NT2/D1 (cell line): Measurements from ENCODE around the gene VRK2.
"Not testable (repeated sequence)": the region's sequence is repeated elsewhere in the genome, so short reads cannot be mapped to it uniquely, and the experiment has no call there.

Experiments used
- DNase-seq: peaks from one replicate; pipeline ENCODE4 v3.0.0-alpha.2; 2011; ENCODE audit warnings: low read depth, low spot score
- H3K27me3 ChIP-seq: 2 replicates; pipeline ENCODE4 v1.6.0; 2011; ENCODE audit warnings: mild to moderate bottlenecking; ENCODE audit not compliant: insufficient read length, insufficient read depth
- H3K36me3 ChIP-seq: 2 replicates; pipeline ENCODE4 v1.6.1; 2011; ENCODE audit warnings: mild to moderate bottlenecking, low read length, mixed read lengths; ENCODE audit not compliant: insufficient read depth, insufficient read length
- H3K4me1 ChIP-seq: 2 replicates; pipeline ENCODE4 v1.5.1; 2011; ENCODE audit not compliant: insufficient read depth, insufficient read length
- H3K4me3 ChIP-seq: 2 replicates; pipeline ENCODE4 v1.5.1; 2011; ENCODE audit warnings: low read depth; ENCODE audit not compliant: insufficient read length
- H3K9ac ChIP-seq: 2 replicates; pipeline ENCODE4 v1.6.0; 2011; ENCODE audit warnings: low read depth; ENCODE audit not compliant: insufficient read length
- H3K9me3 ChIP-seq: 2 replicates; pipeline ENCODE4 v1.5.1; 2011; ENCODE audit warnings: mild to moderate bottlenecking, low read length; ENCODE audit not compliant: insufficient read depth
- SUZ12 ChIP-seq: IDR thresholded peaks from 2 replicates; pipeline ENCODE4 v1.6.1; 2011; ENCODE audit not compliant: insufficient read length, insufficient read depth; ENCODE audit errors: extremely low read depth
- YY1 ChIP-seq: IDR thresholded peaks from 2 replicates; pipeline ENCODE4 v1.6.1; 2011; ENCODE audit not compliant: insufficient read length, insufficient read depth
- ZNF274 ChIP-seq: IDR thresholded peaks from 2 replicates; pipeline ENCODE4 v1.6.1; 2011; ENCODE audit warnings: mild to moderate bottlenecking, low read depth, low read length

VRK2 gene

DNA sequence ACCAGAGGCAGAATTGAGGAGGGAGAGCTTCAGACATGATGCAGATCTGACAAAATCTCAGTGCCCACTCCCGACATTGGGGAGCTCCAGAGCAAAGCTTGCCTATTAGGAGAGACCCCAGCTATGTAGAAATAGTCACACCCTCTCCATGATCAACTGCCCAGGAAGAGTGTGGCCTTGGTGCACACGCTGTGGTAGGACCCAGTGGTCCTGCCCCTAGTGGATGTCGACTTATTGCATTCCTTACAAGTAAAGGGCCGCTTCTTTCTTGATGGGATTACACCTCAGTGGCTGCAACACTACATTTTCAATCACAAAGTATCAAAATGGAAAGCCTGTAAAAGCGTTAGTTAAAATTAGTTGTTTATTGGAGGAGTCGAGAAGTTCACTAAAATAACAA, 64.2 kb downstream of the VRK2 start:
- H3K9ac ChIP-seq, result no peak overlapping the region
- no peak overlapping the region for H3K4me3 ChIP-seq
- TF ChIP-seq ZNF274 (no peak), YY1 (no peak), SUZ12 (no peak)
- H3K27me3 ChIP-seq, result no peaks in the 10 kb centered on the region
- no peaks in the 10 kb centered on the region for H3K9me3 ChIP-seq
- H3K4me1 ChIP-seq, result no peaks in the 10 kb centered on the region
- DNase-seq, result no peak
- no peaks in the 10 kb centered on the region for H3K36me3 ChIP-seq

DNA sequence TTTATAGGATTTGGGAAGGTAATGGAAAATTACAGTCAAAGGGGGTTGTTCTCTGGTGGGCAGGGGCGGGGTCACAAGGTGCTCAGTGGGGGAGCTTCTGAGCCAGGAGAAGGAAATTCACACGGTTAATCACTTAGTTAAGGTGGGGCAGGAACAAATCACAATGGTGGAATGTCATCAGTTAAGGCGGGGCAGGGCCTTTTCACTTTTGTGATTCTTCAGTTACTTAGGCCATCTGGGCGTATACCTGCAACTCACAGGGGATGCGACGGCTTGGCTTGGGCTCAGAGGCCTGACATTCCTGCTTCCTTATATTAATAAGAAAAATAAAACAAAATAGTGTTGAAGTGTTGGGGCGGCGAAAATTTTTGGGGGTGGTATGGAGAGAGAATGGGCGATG, 67.0 kb downstream of the VRK2 start:
- not testable (repeated sequence) for H3K36me3 ChIP-seq, H3K9ac ChIP-seq, H3K4me1 ChIP-seq

DNA sequence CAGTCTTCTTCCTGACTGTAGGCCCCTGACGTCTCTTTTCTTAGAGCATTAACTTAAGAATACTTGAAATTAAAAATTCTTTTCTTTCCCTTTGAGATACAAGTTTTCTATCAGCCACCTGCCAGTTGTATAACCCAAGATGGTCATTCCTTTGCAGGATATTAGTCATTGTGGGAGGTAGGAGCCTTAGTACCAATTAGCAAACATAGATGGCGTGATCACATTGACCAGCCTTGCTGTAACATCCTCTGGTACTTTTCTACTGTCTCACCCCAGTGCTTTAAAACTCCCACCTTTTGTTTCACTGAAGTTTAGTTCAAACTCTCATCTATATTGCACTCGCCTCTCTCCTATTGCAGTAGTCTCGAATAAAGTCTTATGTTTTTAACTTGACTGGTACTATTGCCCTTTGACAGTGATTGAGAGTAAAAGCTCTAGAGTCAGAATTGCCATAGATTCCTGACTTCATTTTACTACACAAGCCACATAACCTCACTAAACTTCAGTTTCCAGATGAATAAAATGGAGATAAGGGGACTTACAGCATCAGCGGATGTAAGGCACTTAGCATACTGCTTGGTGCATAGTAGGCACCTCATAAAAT, 74.1 kb downstream of the VRK2 start:
- Histone ChIP-seq H3K4me1 (no peaks in the 10 kb centered on the region), H3K9ac (no peak overlapping the region), H3K9me3 (no peaks in the 10 kb centered on the region), H3K4me3 (no peak overlapping the region), H3K27me3 (no peaks in the 10 kb centered on the region), H3K36me3 (peaks cover 4% of the 10 kb centered on the region)
- TF ChIP-seq YY1 (no peak), ZNF274 (no peak), SUZ12 (no peak)
- DNase-seq, result no peak

More for the DNA sequence above, 67.0 kb downstream of the VRK2 start:
- not testable (repeated sequence) for H3K27me3 ChIP-seq, DNase-seq, H3K4me3 ChIP-seq, H3K9me3 ChIP-seq

DNA sequence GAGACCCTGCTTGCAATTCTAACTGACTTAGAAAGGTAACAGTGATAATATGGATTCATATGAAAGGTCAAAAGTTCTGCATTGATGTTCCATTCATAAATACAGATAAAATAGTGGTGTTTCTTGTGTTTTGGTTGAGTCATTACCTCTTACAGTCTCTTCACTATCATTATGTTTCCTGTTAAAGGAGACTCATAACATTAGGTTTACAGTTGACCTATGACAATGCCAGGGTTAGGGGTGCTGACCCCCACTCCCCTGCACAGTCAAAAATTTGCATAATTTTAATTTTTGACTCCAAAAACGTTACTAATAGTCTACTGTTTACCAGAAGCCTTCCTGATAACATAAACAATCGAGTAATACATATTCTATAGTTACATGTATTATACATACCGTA, 75.4 kb downstream of the VRK2 start:
- Histone ChIP-seq H3K9ac (no peak overlapping the region), H3K36me3 (peaks cover 4% of the 10 kb centered on the region), H3K9me3 (no peaks in the 10 kb centered on the region), H3K4me3 (no peak overlapping the region), H3K27me3 (no peaks in the 10 kb centered on the region), H3K4me1 (no peaks in the 10 kb centered on the region)
- TF ChIP-seq YY1 (no peak), SUZ12 (no peak), ZNF274 (no peak)
- DNase-seq, result no peak

DNA sequence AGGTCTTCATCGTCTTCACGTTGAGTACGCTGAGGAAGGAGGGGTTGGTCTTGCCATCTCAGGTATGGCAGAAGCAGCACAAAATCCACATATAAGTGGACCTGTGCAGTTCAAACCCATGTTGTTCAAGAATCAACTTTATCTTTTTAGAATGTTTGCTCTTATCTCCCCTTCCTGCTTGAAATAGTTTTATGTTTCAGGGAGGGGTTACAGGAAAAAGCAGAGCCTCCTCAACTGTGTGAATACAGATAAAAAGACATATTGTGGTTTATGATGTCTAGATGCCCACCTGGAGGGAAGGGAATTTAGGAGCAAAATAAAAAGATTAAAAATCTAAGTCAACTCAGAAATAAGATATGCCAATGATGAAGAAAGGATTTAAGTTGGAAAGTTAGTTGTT, 75.9 kb downstream of the VRK2 start:
- no peak for TF ChIP-seq YY1
- TF ChIP-seq ZNF274, result no peak
- TF ChIP-seq SUZ12, result no peak
- no peak overlapping the region for H3K4me3 ChIP-seq
- no peaks in the 10 kb centered on the region for H3K4me1 ChIP-seq
- no peak overlapping the region for H3K9ac ChIP-seq
- no peak for DNase-seq
- peaks cover 4% of the 10 kb centered on the region for H3K36me3 ChIP-seq
- H3K27me3 ChIP-seq, result no peaks in the 10 kb centered on the region
- H3K9me3 ChIP-seq, result no peaks in the 10 kb centered on the region

DNA sequence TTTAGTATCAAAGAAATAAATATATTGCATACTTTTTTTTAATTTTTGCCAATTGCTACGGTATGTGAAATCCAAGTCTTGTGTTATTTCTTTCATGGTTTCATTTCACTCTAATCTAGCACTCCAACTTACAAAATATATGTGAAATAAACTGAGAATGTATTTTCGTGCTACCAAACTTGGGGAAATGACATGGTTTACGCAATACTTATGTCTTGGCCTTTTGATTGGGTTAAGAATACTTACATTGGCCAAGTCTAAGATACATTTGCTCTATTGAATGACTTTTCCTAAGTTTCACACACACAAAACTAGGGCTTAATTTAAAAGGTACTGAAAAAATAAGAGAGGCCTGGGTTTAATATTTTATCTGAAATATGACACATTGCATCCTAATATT, 80.5 kb downstream of the VRK2 start:
- Histone ChIP-seq H3K4me3 (no peak overlapping the region), H3K36me3 (peaks cover 9% of the 10 kb centered on the region), H3K9me3 (no peaks in the 10 kb centered on the region), H3K4me1 (no peaks in the 10 kb centered on the region), H3K27me3 (no peaks in the 10 kb centered on the region), H3K9ac (no peak overlapping the region)
- DNase-seq, result no peak
- no peak for TF ChIP-seq YY1
- no peak for TF ChIP-seq SUZ12
- TF ChIP-seq ZNF274, result no peak

DNA sequence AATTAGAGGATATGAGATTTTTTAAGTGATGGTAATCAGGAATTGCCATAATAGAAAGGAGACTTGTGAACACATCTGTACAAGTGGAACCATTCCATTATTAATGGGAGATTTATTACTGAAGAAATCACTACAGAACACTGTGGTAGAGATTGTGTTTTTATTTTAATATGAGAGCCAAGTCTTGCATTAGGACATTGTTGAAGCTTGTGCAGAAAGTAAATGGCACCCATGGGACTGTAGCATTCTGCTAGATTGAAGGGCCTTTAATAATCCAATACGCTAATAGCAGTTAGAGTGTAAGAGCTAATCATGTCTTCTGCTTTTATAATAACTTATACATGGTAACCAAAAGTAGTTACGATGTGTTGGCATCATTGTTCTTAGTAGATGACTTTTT, 83.6 kb downstream of the VRK2 start:
- no peak overlapping the region for H3K4me3 ChIP-seq
- no peaks in the 10 kb centered on the region for H3K9me3 ChIP-seq
- DNase-seq, result no peak
- no peaks in the 10 kb centered on the region for H3K4me1 ChIP-seq
- TF ChIP-seq SUZ12 (no peak), ZNF274 (no peak), YY1 (no peak)
- no peaks in the 10 kb centered on the region for H3K27me3 ChIP-seq
- H3K36me3 ChIP-seq, result peaks cover 6% of the 10 kb centered on the region
- H3K9ac ChIP-seq, result no peak overlapping the region

DNA sequence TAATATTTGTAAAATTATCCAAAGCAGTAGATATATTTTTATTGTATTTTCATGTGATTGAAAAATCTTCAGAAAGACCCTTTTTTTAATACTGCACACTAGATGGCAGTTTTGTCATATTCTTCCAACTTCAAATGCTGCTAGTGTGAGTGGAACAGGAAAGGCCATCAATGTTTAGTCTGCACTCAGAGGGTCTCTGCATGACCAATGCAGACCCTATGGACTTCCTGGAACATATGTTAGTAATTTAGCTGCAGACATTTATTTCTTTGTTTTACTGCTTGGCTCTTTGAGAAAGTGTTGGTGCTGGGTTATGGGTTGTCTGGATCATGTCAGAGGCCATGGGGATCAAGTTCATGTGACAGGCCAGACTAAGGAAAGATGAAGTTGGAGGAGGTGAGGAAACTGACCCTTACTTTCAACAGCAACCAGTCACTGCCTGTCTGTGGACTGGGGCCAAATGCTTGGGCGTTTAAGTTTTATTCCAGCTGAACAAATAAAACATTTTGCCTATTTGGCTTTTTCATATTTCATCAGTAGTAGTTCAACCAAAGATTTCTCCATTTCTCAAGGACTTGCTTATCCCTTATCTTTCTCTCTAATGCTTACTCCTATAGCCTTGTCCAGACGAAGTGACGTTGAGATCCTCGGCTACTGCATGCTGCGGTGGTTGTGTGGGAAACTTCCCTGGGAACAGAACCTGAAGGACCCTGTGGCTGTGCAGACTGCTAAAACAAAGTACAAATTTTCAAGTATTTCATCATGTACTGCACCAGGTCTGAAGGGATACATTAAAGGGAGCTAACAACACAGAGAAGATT, 84.8 kb downstream of the VRK2 start:
- no peak for DNase-seq
- Histone ChIP-seq H3K9me3 (no peaks in the 10 kb centered on the region), H3K9ac (no peak overlapping the region), H3K27me3 (no peaks in the 10 kb centered on the region), H3K4me3 (no peak overlapping the region), H3K4me1 (no peaks in the 10 kb centered on the region), H3K36me3 (peaks cover 6% of the 10 kb centered on the region)
- TF ChIP-seq YY1, result no peak
- TF ChIP-seq ZNF274, result no peak
- TF ChIP-seq SUZ12, result no peak
